ENCODE results near the gene PRR22. TPM values are rescaled to one million over a fixed set of nuclear protein-coding genes. Genes with fewer than 3 reads are reported as not detected.

The PRR22 gene
- total and polyA plus RNA-seq, 3 experiments from 2014 or later, result 0.15 to 8.6 (median 8.2) TPM

Other genes starting within 250 kb of the PRR22 start
- under 1 TPM; 0.20 to 0.28 TPM for gene TINCR, start 216.8 kb downstream of the PRR22 start, total RNA-seq
- gene TINCR, start 216.8 kb downstream of the PRR22 start, polyA plus RNA-seq, result 0.16 TPM
- 10 to 100 TPM; 87.8 to 98.2 TPM for gene SAFB2, start 162.0 kb downstream of the PRR22 start, total RNA-seq
- 56.4 TPM for gene SAFB2, start 162.0 kb downstream of the PRR22 start, polyA plus RNA-seq
- gene SAFB, start 161.7 kb downstream of the PRR22 start, total RNA-seq, result 100 to 1,000 TPM; 124 to 132 TPM
- 103 TPM for gene SAFB, start 161.7 kb downstream of the PRR22 start, polyA plus RNA-seq
- gene MICOS13, start 104.2 kb downstream of the PRR22 start, total RNA-seq, result 10 to 100 TPM; 60.6 to 62.1 TPM
- 117 TPM for gene MICOS13, start 104.2 kb downstream of the PRR22 start, polyA plus RNA-seq
- 1 to 10 TPM; 1.4 to 2.3 TPM for gene HSD11B1L, start 103.7 kb downstream of the PRR22 start, total RNA-seq
- gene HSD11B1L, start 103.7 kb downstream of the PRR22 start, polyA plus RNA-seq, result 4.0 TPM
- 1,000 to 10,000 TPM; 1,478 to 1,485 TPM for gene RPL36, start 94.5 kb downstream of the PRR22 start, total RNA-seq
- 2,003 TPM for gene RPL36, start 94.5 kb downstream of the PRR22 start, polyA plus RNA-seq
- 100 to 1,000 TPM; 179 to 204 TPM for gene LONP1, start 64.6 kb downstream of the PRR22 start, total RNA-seq
- 36.0 TPM for gene LONP1, start 64.6 kb downstream of the PRR22 start, polyA plus RNA-seq
- not detected for gene CATSPERD, start 64.1 kb downstream of the PRR22 start, total RNA-seq
- not detected for gene CATSPERD, start 64.1 kb downstream of the PRR22 start, polyA plus RNA-seq
- 10 to 100 TPM; 90.9 to 93.6 TPM for gene DUS3L, start 6.4 kb upstream of the PRR22 start, total RNA-seq
- 33.2 TPM for gene DUS3L, start 6.4 kb upstream of the PRR22 start, polyA plus RNA-seq
- under 1 TPM in 1 of 2 experiments, not detected in 1; 0.26 TPM for gene NRTN, start 20.3 kb upstream of the PRR22 start, total RNA-seq
- gene NRTN, start 20.3 kb upstream of the PRR22 start, polyA plus RNA-seq, result 0.26 TPM
- gene FUT6, start 55.0 kb upstream of the PRR22 start, total RNA-seq, result not detected
- gene FUT6, start 55.0 kb upstream of the PRR22 start, polyA plus RNA-seq, result not detected
- gene FUT3, start 66.7 kb upstream of the PRR22 start, total RNA-seq, result not detected
- gene FUT3, start 66.7 kb upstream of the PRR22 start, polyA plus RNA-seq, result not detected
- gene FUT5, start 85.8 kb upstream of the PRR22 start, total RNA-seq, result not detected
- gene FUT5, start 85.8 kb upstream of the PRR22 start, polyA plus RNA-seq, result not detected
- 100 to 1,000 TPM; 216 to 232 TPM for gene NDUFA11, start 119.0 kb upstream of the PRR22 start, total RNA-seq
- 399 TPM for gene NDUFA11, start 119.0 kb upstream of the PRR22 start, polyA plus RNA-seq
- gene VMAC, start 120.1 kb upstream of the PRR22 start, total RNA-seq, result 1 to 10 TPM; 4.0 to 4.1 TPM
- 6.3 TPM for gene VMAC, start 120.1 kb upstream of the PRR22 start, polyA plus RNA-seq
- gene CAPS, start 129.5 kb upstream of the PRR22 start, total RNA-seq, result 1 to 10 TPM; 5.3 to 7.3 TPM
- gene CAPS, start 129.5 kb upstream of the PRR22 start, polyA plus RNA-seq, result 2.7 TPM
- gene RANBP3, start 193.4 kb upstream of the PRR22 start, total RNA-seq, result 10 to 100 TPM; 94.8 to 97.6 TPM
- 9.7 TPM for gene RANBP3, start 193.4 kb upstream of the PRR22 start, polyA plus RNA-seq